Measurements from ENCODE around the gene AUP1.

AUP1 gene

DNA sequence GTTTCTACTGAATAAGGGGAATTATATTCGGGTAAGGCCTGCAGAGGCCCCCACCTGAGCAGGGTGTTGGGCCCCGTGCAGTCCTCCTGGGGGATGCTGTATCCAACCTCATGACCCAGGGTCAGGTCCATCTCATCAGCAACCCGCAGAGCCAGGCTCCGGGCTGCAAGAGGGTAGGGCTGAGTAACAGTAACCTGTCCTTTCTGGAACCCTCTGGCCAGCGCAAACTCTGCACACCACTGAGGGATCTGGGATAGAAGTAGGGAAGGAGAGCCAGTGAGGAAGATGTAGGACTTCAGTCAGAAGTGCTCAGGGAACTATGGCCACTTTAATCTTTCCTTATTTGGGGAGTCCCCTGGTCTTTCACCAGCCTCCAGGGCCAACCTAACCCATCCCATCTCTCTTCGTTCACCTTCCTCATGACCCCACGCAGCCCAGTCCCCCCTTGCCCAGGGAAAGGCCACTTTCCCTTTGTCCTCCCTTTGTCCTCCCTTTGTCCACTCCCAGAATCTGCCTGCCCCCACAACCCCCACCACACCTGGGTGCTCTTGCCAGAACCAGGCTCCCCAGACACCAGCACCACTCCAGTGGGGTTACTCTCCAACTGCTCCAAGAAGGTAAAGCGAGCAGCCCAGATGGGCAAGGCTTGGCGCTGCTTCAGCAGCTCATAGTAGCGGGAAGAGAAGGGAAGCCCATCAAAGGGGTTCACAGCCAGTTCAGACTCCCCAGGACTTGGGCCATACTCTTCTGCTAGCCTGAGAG lies 4.4 kb downstream of the AUP1 start:
- H3K9me3 ChIP-seq (ENCODE audit: control insufficient read depth, insufficient read depth, low read length): no peaks in the 10 kb centered on the region
- no peak overlapping the region for H3K27ac ChIP-seq (ENCODE audit: low read depth, low read length)
- no peak for TF ChIP-seq EZH2phosphoT487 (IDR thresholded peaks at IDR 0.05; ENCODE audit: borderline replicate concordance, low read length)
- TF ChIP-seq, protein P1, sequence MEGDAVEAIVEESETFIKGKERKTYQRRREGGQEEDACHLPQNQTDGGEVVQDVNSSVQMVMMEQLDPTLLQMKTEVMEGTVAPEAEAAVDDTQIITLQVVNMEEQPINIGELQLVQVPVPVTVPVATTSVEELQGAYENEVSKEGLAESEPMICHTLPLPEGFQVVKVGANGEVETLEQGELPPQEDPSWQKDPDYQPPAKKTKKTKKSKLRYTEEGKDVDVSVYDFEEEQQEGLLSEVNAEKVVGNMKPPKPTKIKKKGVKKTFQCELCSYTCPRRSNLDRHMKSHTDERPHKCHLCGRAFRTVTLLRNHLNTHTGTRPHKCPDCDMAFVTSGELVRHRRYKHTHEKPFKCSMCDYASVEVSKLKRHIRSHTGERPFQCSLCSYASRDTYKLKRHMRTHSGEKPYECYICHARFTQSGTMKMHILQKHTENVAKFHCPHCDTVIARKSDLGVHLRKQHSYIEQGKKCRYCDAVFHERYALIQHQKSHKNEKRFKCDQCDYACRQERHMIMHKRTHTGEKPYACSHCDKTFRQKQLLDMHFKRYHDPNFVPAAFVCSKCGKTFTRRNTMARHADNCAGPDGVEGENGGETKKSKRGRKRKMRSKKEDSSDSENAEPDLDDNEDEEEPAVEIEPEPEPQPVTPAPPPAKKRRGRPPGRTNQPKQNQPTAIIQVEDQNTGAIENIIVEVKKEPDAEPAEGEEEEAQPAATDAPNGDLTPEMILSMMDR (IDR thresholded peaks at IDR 0.05; ENCODE audit: low read depth, low read length, poor library complexity, severe bottlenecking): no peak
- H3K4me1 ChIP-seq (ENCODE audit: control insufficient read depth, low read length): peaks cover 27% of the 10 kb centered on the region
- no peak overlapping the region for H3K4me2 ChIP-seq (ENCODE audit: low read length)
- peaks cover 34% of the 10 kb centered on the region for H3K79me2 ChIP-seq (ENCODE audit: control insufficient read depth, low read length)
- H3K9me2 ChIP-seq (replicated peaks; ENCODE audit: control insufficient read depth, low read length): no peaks in the 10 kb centered on the region
- peaks cover 44% of the 10 kb centered on the region for H3K36me3 ChIP-seq (ENCODE audit: control insufficient read depth, low read length)
- no peaks in the 10 kb centered on the region for H4K20me1 ChIP-seq (ENCODE audit: control insufficient read depth, insufficient read depth, low read depth, low read length)
- no peak overlapping the region for H3K4me3 ChIP-seq (ENCODE audit: low read length)
- no peaks in the 10 kb centered on the region for H3K27me3 ChIP-seq (ENCODE audit: control insufficient read depth, low read length)
- peaks cover 4% of the 10 kb centered on the region for H3F3A ChIP-seq (ENCODE audit: control insufficient read depth, insufficient read depth)

GRCh38 chr2:74524005-74524404 lies 5.5 kb downstream of the AUP1 start:
- TF ChIP-seq EZH2phosphoT487 (IDR thresholded peaks at IDR 0.05; ENCODE audit: borderline replicate concordance, low read length): no peak
- TF ChIP-seq, protein P1 (IDR thresholded peaks at IDR 0.05; ENCODE audit: low read depth, low read length, poor library complexity, severe bottlenecking): no peak
- Histone ChIP-seq H3K27ac (ENCODE audit: low read depth, low read length) (no peak overlapping the region), H3K4me2 (ENCODE audit: low read length) (no peak overlapping the region), H3K79me2 (ENCODE audit: control insufficient read depth, low read length) (peaks cover 23% of the 10 kb centered on the region), H3F3A (ENCODE audit: control insufficient read depth, insufficient read depth) (peaks cover 4% of the 10 kb centered on the region), H3K27me3 (ENCODE audit: control insufficient read depth, low read length) (no peaks in the 10 kb centered on the region), H3K9me2 (replicated peaks; ENCODE audit: control insufficient read depth, low read length) (no peaks in the 10 kb centered on the region), H3K4me3 (ENCODE audit: low read length) (no peak overlapping the region), H3K9me3 (ENCODE audit: control insufficient read depth, insufficient read depth, low read length) (no peaks in the 10 kb centered on the region), H3K36me3 (ENCODE audit: control insufficient read depth, low read length) (peaks cover 40% of the 10 kb centered on the region), H4K20me1 (ENCODE audit: control insufficient read depth, insufficient read depth, low read depth, low read length) (no peaks in the 10 kb centered on the region), H3K4me1 (ENCODE audit: control insufficient read depth, low read length) (peaks cover 27% of the 10 kb centered on the region)

DNA sequence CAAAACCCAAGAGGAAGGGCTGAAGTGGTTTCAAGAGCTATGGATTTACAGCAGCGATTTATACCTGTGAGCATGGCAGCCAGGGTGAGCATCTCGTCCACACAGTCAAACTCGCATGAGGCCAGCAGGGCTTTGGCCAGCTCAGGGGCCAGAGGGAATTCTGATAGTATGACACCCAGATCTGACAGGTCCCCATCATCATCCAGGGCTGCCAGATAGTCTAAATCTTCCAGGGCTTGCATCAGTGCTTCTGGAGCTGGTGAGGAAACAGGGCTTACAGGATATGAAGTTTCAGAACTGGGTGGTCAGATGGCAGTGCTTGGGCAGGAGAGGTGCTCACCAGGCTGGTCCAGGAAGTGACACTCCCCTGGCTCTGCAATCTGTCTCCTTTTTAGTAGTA lies 7.0 kb downstream of the AUP1 start:
- Histone ChIP-seq H3K4me1 (ENCODE audit: control insufficient read depth, low read length) (peaks cover 15% of the 10 kb centered on the region), H3K27ac (ENCODE audit: low read depth, low read length) (no peak overlapping the region), H3F3A (ENCODE audit: control insufficient read depth, insufficient read depth) (peaks cover 4% of the 10 kb centered on the region), H3K4me3 (ENCODE audit: low read length) (no peak overlapping the region), H3K4me2 (ENCODE audit: low read length) (no peak overlapping the region), H3K27me3 (ENCODE audit: control insufficient read depth, low read length) (peaks cover 10% of the 10 kb centered on the region), H3K79me2 (ENCODE audit: control insufficient read depth, low read length) (peaks cover 8% of the 10 kb centered on the region), H3K9me3 (ENCODE audit: control insufficient read depth, insufficient read depth, low read length) (no peaks in the 10 kb centered on the region), H3K9me2 (replicated peaks; ENCODE audit: control insufficient read depth, low read length) (no peaks in the 10 kb centered on the region), H4K20me1 (ENCODE audit: control insufficient read depth, insufficient read depth, low read depth, low read length) (no peaks in the 10 kb centered on the region), H3K36me3 (ENCODE audit: control insufficient read depth, low read length) (peaks cover 26% of the 10 kb centered on the region)
- TF ChIP-seq, protein P1 (IDR thresholded peaks at IDR 0.05; ENCODE audit: low read depth, low read length, poor library complexity, severe bottlenecking): no peak
- no peak for TF ChIP-seq EZH2phosphoT487 (IDR thresholded peaks at IDR 0.05; ENCODE audit: borderline replicate concordance, low read length)
